ENCODE results near the gene SLAIN2. TPM values are rescaled to one million over a fixed set of nuclear protein-coding genes. Genes with fewer than 3 reads are reported as not detected.

SLAIN2 gene
- total and polyA plus RNA-seq, 2 experiments from 2014 or later = 21.9 to 27.9 TPM

GRCh38 chr4:48367016-48367415 is 25.7 kb downstream of the SLAIN2 start (continued):
- TF ChIP-seq REST (IDR thresholded peaks at IDR 0.05; ENCODE audit: unreplicated experiment) (no peak), ETS1 (IDR thresholded peaks at IDR 0.05) (no peak)

GRCh38 chr4:48368389-48368788 is 27.1 kb downstream of the SLAIN2 start:
- peaks cover 66% of the 10 kb centered on the region for H3K79me2 ChIP-seq (replicated peaks; ENCODE audit: insufficient read depth)
- Mint-ChIP-seq H3K27ac (no peak overlapping the region), H3K4me3 (no peak overlapping the region), H3K27me3 (ENCODE audit: insufficient read depth, low read depth, poor library complexity) (no peaks in the 10 kb centered on the region), H3K36me3 (ENCODE audit: low read depth) (peaks cover 15% of the 10 kb centered on the region), H3K9me3 (peaks cover 15% of the 10 kb centered on the region), H3K4me1 (peaks cover 30% of the 10 kb centered on the region)
- no peaks in the 10 kb centered on the region for H3K36me3 ChIP-seq (ENCODE audit: insufficient read depth)
- H3K27me3 ChIP-seq (ENCODE audit: insufficient read depth) = no peaks in the 10 kb centered on the region
- H3K4me1 ChIP-seq (ENCODE audit: insufficient read depth) = peaks cover 29% of the 10 kb centered on the region
- H3K4me2 ChIP-seq = no peak overlapping the region
- H2AFZ ChIP-seq = no peak overlapping the region
- DNase-seq (ENCODE audit: low spot score) (no peak), ATAC-seq (no peak)
- H3F3A ChIP-seq (replicated peaks; ENCODE audit: low read depth) = no peaks in the 10 kb centered on the region
- TF ChIP-seq EZH2phosphoT487 (IDR thresholded peaks at IDR 0.05; ENCODE audit: unreplicated experiment) (no peak), REST (IDR thresholded peaks at IDR 0.05; ENCODE audit: unreplicated experiment) (no peak), NANOG (IDR thresholded peaks at IDR 0.05; ENCODE audit: borderline replicate concordance) (no peak), CTCF (conservative IDR thresholded peaks at IDR 0.05; ENCODE audit: low read depth in 2 of 2) (no peak), ZNF114 (CRISPR knock-in tag; IDR thresholded peaks at IDR 0.05) (no peak)
- peaks cover 6% of the 10 kb centered on the region for H4K20me1 ChIP-seq (replicated peaks; ENCODE audit: insufficient read depth)
- H3K9me2 ChIP-seq (ENCODE audit: insufficient read depth) = no peaks in the 10 kb centered on the region
- H3K4me3 ChIP-seq = no peak overlapping the region
- H3K27ac ChIP-seq (ENCODE audit: low read depth) = no peak overlapping the region

Measured in GM23338 (cell line).